IMR-90 (cell line): ENCODE results near the gene MTR.

Source experiments
- BHLHE40 ChIP-seq: fragments of 150-350 bp; IDR thresholded peaks from 2 replicates; pipeline ENCODE4 v1.6.1; 2016; ENCODE audit warnings: mild to moderate bottlenecking, low read depth, low read length
- CEBPB ChIP-seq: IDR thresholded peaks from 2 replicates; pipeline ENCODE4 v1.6.1; 2012; ENCODE audit warnings: low read depth, low read length, improper control_type of control experiment
- ELK1 ChIP-seq: fragments of 150-350 bp; IDR thresholded peaks from 2 replicates; pipeline ENCODE4 v1.6.1; 2016; ENCODE audit warnings: low read depth, mild to moderate bottlenecking, low read length, moderate library complexity, borderline replicate concordance
- POLR2A ChIP-seq: IDR thresholded peaks from 2 replicates; pipeline ENCODE4 v1.6.1; 2012; ENCODE audit warnings: mild to moderate bottlenecking, low read depth, low read length
- SMC3 ChIP-seq: fragments of 150-350 bp; IDR thresholded peaks from 2 replicates; pipeline ENCODE4 v1.6.1; 2016; ENCODE audit warnings: low read depth, mild to moderate bottlenecking, antibody characterized with exemption, low read length, moderate library complexity
- TF ChIP-seq, protein P1 (sequence below): conservative IDR thresholded peaks from 2 replicates; pipeline ENCODE4 v1.5.1; 2012; ENCODE audit warnings: mild to moderate bottlenecking, low read depth, low read length, improper control_type of control experiment

DNA sequence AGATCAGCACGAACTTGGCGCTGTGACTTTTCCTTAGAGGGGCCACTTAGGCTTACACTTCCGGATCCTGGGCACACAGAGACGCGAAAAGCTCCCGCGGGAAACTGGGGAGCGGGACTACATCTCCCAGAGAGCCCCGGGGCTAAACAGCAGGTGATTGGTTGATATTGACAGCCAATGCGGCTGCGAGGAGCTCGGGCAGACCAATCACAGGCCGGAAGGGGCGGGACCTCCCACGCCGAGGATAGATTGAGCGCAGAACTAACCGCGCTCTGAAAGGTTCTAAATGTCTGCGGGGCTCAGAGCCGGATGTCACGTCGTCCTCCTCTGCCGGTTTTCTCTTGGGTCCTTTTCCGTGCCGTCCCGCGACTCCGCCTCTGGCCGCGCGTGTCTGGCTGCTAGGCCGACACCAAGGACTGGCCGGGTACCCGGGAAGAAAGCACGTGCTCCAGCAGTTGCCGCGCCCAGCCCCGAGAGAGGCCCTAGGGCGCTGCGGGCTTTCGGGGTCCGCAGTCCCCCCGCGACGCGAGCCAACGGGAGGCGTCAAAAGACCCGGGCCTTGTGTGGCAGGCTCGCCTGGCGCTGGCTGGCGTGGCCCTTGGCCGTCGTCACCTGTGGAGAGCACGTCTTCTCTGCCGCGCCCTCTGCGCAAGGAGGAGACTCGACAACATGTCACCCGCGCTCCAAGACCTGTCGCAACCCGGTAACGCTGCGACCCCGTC lies at the start of gene MTR:
- peak; percentile 32; the same call in 1 of the 2 replicates for TF ChIP-seq CEBPB
- TF ChIP-seq, protein P1, sequence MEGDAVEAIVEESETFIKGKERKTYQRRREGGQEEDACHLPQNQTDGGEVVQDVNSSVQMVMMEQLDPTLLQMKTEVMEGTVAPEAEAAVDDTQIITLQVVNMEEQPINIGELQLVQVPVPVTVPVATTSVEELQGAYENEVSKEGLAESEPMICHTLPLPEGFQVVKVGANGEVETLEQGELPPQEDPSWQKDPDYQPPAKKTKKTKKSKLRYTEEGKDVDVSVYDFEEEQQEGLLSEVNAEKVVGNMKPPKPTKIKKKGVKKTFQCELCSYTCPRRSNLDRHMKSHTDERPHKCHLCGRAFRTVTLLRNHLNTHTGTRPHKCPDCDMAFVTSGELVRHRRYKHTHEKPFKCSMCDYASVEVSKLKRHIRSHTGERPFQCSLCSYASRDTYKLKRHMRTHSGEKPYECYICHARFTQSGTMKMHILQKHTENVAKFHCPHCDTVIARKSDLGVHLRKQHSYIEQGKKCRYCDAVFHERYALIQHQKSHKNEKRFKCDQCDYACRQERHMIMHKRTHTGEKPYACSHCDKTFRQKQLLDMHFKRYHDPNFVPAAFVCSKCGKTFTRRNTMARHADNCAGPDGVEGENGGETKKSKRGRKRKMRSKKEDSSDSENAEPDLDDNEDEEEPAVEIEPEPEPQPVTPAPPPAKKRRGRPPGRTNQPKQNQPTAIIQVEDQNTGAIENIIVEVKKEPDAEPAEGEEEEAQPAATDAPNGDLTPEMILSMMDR, result no peak
- peak; percentile 90 for TF ChIP-seq POLR2A
- TF ChIP-seq ELK1, result no peak
- TF ChIP-seq BHLHE40, result peak; percentile 59; the same call in 1 of the 2 replicates
- no peak for TF ChIP-seq SMC3
